Measurements from ENCODE around the gene MRPS5. TPM values are rescaled to one million over a fixed set of nuclear protein-coding genes. Genes with fewer than 3 reads are reported as not detected.

The MRPS5 gene
- total RNA-seq, 2 donors from 2014 or later: 65.4 to 82.0 TPM

GRCh38 chr2:95036596-95037383, 84.8 kb downstream of the MRPS5 start:
- no peak for ATAC-seq (replicated peaks in 1 of 2)
- Mint-ChIP-seq H3K4me3 (no peak overlapping the region), H3K9me3 (peaks cover 16 to 32% of the 10 kb centered on the region in 2 donors)

More at GRCh38 chr2:95036596-95037383, 84.8 kb downstream of the MRPS5 start:
- Mint-ChIP-seq H3K27ac (peak overlapping the region; percentile 48), H3K4me1 (ENCODE audit: low read depth) (peaks cover 56% of the 10 kb centered on the region), H3K27me3 (ENCODE audit: low read depth) (no peaks in the 10 kb centered on the region), H3K36me3 (ENCODE audit: insufficient read depth in 2 of 2) (peaks cover 1 to 34% of the 10 kb centered on the region in 2 donors)
- DNase-seq: no peak

Other genes starting within 250 kb of the MRPS5 start
- gene MAL, start 96.1 kb downstream of the MRPS5 start, total RNA-seq: 10 to 100 TPM; 92.6 to 93.8 TPM
- gene ZNF514, start 38.0 kb upstream of the MRPS5 start, total RNA-seq: 10 to 100 TPM; 12.3 to 15.3 TPM
- 1 to 10 TPM; 3.0 to 4.7 TPM for gene ZNF2, start 44.0 kb upstream of the MRPS5 start, total RNA-seq
- 1 to 10 TPM; 4.1 to 7.2 TPM for gene ZNF892, start 85.7 kb upstream of the MRPS5 start, total RNA-seq
- gene PROM2, start 152.6 kb upstream of the MRPS5 start, total RNA-seq: under 1 TPM; 0.38 to 0.39 TPM
- gene KCNIP3, start 175.5 kb upstream of the MRPS5 start, total RNA-seq: not detected

All from activated T-cell treated with anti-CD3 and anti-CD28 coated beads, Interleukin-2, amount 50 U/mL, for 72 hours (primary cell).